ENCODE measurements around the gene SCN9A. TPM values are rescaled to one million over a fixed set of nuclear protein-coding genes. Genes with fewer than 3 reads are reported as not detected.
A peak's percentile ranks its signal among the peaks of the same experiment; 100 is the strongest.

Gene SCN9A
- total and polyA plus RNA-seq, 8 donors, result 11.8 to 18.4 (median 13.0) TPM

DNA sequence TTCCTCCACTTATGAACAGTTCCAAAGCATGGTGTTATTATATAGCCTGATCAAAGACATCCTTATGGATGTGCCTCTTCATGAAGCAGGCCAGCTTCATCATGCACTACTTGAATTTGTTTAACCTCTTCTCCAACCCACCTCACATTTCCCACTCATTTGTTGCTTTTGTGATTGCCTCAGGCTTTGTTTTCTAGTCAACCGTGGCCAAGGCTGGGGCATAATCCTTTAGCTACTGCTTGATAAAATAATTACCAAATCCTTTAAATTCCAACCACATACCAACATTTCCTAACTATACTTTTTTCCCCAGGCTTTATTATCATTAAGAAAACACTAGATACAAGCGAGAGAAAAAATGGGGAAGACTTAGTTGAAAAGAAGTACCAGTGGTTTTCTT lies 208.3 kb downstream of the SCN9A start:
- intact Hi-C loops (cut with DNase I), result no loop called here
- Histone ChIP-seq H3K4me3 (no peak overlapping the region), H3K27me3 (no peaks in the 10 kb centered on the region), H3K36me3 (no peaks in the 10 kb centered on the region), H3K27ac (no peak overlapping the region), H3K9me3 (no peaks in the 10 kb centered on the region), H3K4me1 (no peaks in the 10 kb centered on the region)
- DNase-seq (no peak), ATAC-seq (no peak)
- TF ChIP-seq, protein P1, sequence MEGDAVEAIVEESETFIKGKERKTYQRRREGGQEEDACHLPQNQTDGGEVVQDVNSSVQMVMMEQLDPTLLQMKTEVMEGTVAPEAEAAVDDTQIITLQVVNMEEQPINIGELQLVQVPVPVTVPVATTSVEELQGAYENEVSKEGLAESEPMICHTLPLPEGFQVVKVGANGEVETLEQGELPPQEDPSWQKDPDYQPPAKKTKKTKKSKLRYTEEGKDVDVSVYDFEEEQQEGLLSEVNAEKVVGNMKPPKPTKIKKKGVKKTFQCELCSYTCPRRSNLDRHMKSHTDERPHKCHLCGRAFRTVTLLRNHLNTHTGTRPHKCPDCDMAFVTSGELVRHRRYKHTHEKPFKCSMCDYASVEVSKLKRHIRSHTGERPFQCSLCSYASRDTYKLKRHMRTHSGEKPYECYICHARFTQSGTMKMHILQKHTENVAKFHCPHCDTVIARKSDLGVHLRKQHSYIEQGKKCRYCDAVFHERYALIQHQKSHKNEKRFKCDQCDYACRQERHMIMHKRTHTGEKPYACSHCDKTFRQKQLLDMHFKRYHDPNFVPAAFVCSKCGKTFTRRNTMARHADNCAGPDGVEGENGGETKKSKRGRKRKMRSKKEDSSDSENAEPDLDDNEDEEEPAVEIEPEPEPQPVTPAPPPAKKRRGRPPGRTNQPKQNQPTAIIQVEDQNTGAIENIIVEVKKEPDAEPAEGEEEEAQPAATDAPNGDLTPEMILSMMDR (IDR thresholded peaks at IDR 0.05), result no peak

DNA sequence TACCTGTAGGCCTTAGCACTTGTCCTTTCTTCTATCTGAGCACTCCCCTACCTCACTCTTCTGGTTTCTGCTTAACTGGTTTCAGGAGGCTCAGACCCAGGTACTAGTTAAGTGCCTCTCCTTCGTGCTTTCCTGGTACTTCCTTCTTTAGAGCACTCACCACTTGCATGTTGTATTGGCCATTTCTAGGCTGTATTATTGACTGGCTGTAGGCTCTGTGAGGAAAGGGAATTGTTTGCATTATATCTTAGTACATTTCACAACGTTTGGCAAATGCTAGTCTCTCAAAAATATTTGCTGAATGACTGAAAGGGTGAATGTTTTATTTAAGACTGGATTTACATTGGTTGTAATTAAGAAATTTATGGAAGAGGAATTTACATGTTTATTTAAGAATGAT lies 212.0 kb downstream of the SCN9A start:
- DNase-seq (peak in 1 of 4 donors; percentile 35), ATAC-seq (peak; percentile 97)
- no peak overlapping the region for H3K4me3 ChIP-seq
- TF ChIP-seq, protein P1 (IDR thresholded peaks at IDR 0.05), result no peak
- H3K27me3 ChIP-seq, result no peaks in the 10 kb centered on the region
- H3K9me3 ChIP-seq, result no peaks in the 10 kb centered on the region
- no peaks in the 10 kb centered on the region for H3K36me3 ChIP-seq
- peak overlapping the region in 1 of 2 donors; percentile 41 for H3K27ac ChIP-seq
- H3K4me1 ChIP-seq, result no peaks in the 10 kb centered on the region
- intact Hi-C loops (cut with DNase I), result no loop called here

DNA sequence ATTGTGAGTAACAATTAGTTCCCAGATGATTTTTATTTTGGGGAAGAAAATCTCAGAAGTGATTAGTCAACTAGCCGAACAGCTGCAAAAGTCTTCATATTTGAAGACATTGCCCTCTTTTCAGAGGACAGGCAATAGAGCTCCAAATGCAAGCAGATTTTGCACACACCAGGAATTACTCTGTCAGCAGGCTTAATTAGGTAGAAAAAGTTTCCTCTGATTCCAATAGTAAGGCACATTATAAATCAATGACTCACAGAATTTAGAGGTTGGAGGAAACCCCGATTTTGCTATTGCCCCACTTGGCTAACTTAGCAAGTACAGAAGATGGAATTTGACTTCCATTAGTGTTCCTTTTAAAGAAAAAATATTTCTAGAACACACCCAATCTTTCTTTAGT lies 217.2 kb downstream of the SCN9A start:
- intact Hi-C loops (cut with DNase I), result no loop called here
- no peaks in the 10 kb centered on the region for H3K27me3 ChIP-seq

DNA sequence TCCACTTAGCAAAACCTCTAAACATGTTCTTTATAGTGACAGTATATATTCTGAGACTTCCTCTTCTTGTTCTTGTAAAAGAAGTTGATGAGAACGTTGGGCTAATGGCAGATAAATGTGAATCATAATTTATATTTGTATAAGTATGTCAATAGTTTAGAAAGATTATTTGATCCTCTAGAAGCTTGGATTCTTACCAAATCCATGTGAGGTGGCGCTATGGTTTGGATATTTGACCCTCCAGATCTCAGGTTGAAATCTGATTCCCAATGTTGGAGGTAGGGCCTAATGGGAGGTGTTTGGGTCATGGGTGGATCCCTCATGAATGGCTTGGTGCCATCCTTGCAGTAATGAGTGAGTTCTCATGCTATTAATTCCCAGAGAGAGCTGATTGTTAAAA lies 218.2 kb downstream of the SCN9A start:
- no peaks in the 10 kb centered on the region for H3K27me3 ChIP-seq
- no peak overlapping the region for H3K27ac ChIP-seq
- H3K4me3 ChIP-seq, result no peak overlapping the region
- intact Hi-C loops (cut with DNase I), result no loop called here
- H3K9me3 ChIP-seq, result no peaks in the 10 kb centered on the region
- TF ChIP-seq, protein P1 (IDR thresholded peaks at IDR 0.05), result no peak
- ATAC-seq, result no peak
- H3K36me3 ChIP-seq, result no peaks in the 10 kb centered on the region
- H3K4me1 ChIP-seq, result no peaks in the 10 kb centered on the region
- DNase-seq, result no peak

More for the DNA sequence above, 217.2 kb downstream of the SCN9A start:
- H3K9me3 ChIP-seq, result no peaks in the 10 kb centered on the region
- H3K27ac ChIP-seq, result no peak overlapping the region
- H3K4me1 ChIP-seq, result no peaks in the 10 kb centered on the region
- H3K36me3 ChIP-seq, result no peaks in the 10 kb centered on the region
- no peak for ATAC-seq
- peak in 1 of 4 donors; percentile 24 for DNase-seq
- TF ChIP-seq, protein P1 (IDR thresholded peaks at IDR 0.05), result no peak
- no peak overlapping the region for H3K4me3 ChIP-seq

DNA sequence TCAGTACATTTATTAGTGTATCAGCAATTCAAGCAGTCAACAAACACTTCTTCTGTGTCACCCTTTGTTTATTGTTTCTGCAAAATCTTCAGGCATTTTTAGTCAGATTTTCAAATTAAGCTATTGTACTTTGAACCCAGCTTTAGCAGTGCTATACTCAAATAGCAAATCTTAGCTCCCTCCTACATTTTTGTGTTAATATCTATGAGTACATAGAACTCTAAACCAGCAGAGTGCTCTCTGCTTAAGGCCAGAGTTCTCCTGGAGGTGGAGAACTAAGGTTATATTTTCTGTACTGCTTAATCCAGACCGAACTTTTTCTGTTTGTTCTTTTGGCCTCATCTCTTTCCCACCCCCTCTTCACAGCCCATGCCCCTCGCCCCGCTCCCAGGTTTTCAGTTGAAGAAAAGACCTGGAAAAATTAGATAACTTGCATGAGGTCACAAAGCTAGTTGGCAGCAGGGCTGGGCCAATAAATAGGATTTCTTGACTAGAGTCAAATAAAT lies 218.7 kb downstream of the SCN9A start:
- intact Hi-C loops (cut with DNase I), result no loop called here
- no peaks in the 10 kb centered on the region for H3K36me3 ChIP-seq
- ATAC-seq, result no peak
- H3K27ac ChIP-seq, result no peak overlapping the region
- no peak for DNase-seq
- H3K4me3 ChIP-seq, result no peak overlapping the region
- H3K9me3 ChIP-seq, result no peaks in the 10 kb centered on the region
- no peaks in the 10 kb centered on the region for H3K27me3 ChIP-seq
- TF ChIP-seq, protein P1 (IDR thresholded peaks at IDR 0.05), result no peak
- H3K4me1 ChIP-seq, result no peaks in the 10 kb centered on the region
